Vagina (tissue), 2 donors: ENCODE data around the gene MSANTD4. TPM values are rescaled to one million over a fixed set of nuclear protein-coding genes. Genes with fewer than 3 reads are reported as not detected.

Experiments used
- DNase-seq, 2 donors: peaks; one replicate each; pipeline ENCODE4 v3.0.0-alpha.2; 2017; ENCODE audit errors: extremely low spot score in 2 of 2
- H3K27ac ChIP-seq: fragments of 200-600 bp; sonication (generic); one replicate; pipeline ENCODE4 v1.5.1; 2019
- H3K27me3 ChIP-seq: fragments of 200-600 bp; sonication (generic); one replicate; pipeline ENCODE4 v1.5.1; 2019
- H3K36me3 ChIP-seq, 2 donors: fragments of 200-600 bp; sonication (generic); one replicate each; pipeline ENCODE4 v1.5.1; 2017 to 2019
- H3K4me1 ChIP-seq: fragments of 200-600 bp; sonication (generic); one replicate; pipeline ENCODE4 v1.5.1; 2019
- H3K4me3 ChIP-seq, 2 donors: fragments of 200-600 bp; sonication (generic); 1 replicate in 1 of 2; 2 replicates in 1 of 2; pipeline ENCODE4 v1.5.1; 2016 to 2019
- H3K9me3 ChIP-seq: fragments of 200-600 bp; sonication (generic); one replicate; pipeline ENCODE4 v1.5.1; 2019
- CTCF ChIP-seq, 3 experiments: fragments of 450-650 bp in 2 of 3; fragments of 200-600 bp in 1 of 3; sonication (generic) in 1 of 3; IDR thresholded peaks; one replicate each; pipeline ENCODE4 v1.5.1; 2017 to 2019; ENCODE audit warnings: antibody characterized with exemption in 3 of 3, mild to moderate bottlenecking in 2 of 3, moderate library complexity in 2 of 3
- POLR2A ChIP-seq, 2 donors: fragments of 450-650 bp; IDR thresholded peaks; one replicate each; pipeline ENCODE4 v1.6.1; 2017; ENCODE audit warnings: antibody characterized with exemption in 2 of 2, mild to moderate bottlenecking in 2 of 2, moderate library complexity in 2 of 2
- POLR2AphosphoS5 ChIP-seq, 2 donors: sonication (generic); formaldehyde crosslinking; IDR thresholded peaks; one replicate each; pipeline ENCODE4 v1.9.0; 2017; ENCODE audit warnings: antibody characterized with exemption in 2 of 2, mild to moderate bottlenecking in 2 of 2, low read depth in 1 of 2; ENCODE audit not compliant: insufficient read depth in 1 of 2
- intact Hi-C: fragments of 100-400 bp; cut with DNase I; formaldehyde crosslinking; loops from one replicate; pipeline ENCODE4 v1.15.1; 2023
- small RNA-seq: library from RNA; depleted of rRNA; stranded (forward); fragments of <200 nt; gene quantifications from one replicate; pipeline ENCODE3, GENCODE V24; 2016
- total RNA-seq: library from RNA; depleted of rRNA; stranded (reverse); fragments of >200 nt; gene quantifications from one replicate; pipeline ENCODE4 v1.2.3, GENCODE V29; 2016

MSANTD4 gene
- total RNA-seq, 1 donor from 2014 or later = 29.5 TPM

GRCh38 chr11:105975128-105975527 lies 46.9 kb downstream of the MSANTD4 start:
- Histone ChIP-seq H3K4me1 (no peaks in the 10 kb centered on the region), H3K4me3 (no peak overlapping the region), H3K27ac (no peak overlapping the region), H3K27me3 (no peaks in the 10 kb centered on the region), H3K36me3 (no peaks in the 10 kb centered on the region), H3K9me3 (no peaks in the 10 kb centered on the region)
- no peak for DNase-seq
- intact Hi-C loops = no loop called here
- TF ChIP-seq POLR2A (IDR thresholded peaks at IDR 0.05) (no peak), POLR2AphosphoS5 (IDR thresholded peaks at IDR 0.05; ENCODE audit: insufficient read depth in 1 of 2, low read depth in 1 of 2) (no peak), CTCF (IDR thresholded peaks at IDR 0.05) (no peak)

GRCh38 chr11:105969756-105970155 lies 52.3 kb downstream of the MSANTD4 start:
- no peak overlapping the region for H3K27ac ChIP-seq
- intact Hi-C loops = no loop called here
- H3K4me3 ChIP-seq = no peak overlapping the region
- H3K9me3 ChIP-seq = no peaks in the 10 kb centered on the region
- no peaks in the 10 kb centered on the region for H3K27me3 ChIP-seq
- TF ChIP-seq POLR2A (IDR thresholded peaks at IDR 0.05) (no peak), CTCF (IDR thresholded peaks at IDR 0.05) (no peak), POLR2AphosphoS5 (IDR thresholded peaks at IDR 0.05; ENCODE audit: insufficient read depth in 1 of 2, low read depth in 1 of 2) (no peak)
- H3K36me3 ChIP-seq = no peaks in the 10 kb centered on the region
- DNase-seq = no peak
- no peaks in the 10 kb centered on the region for H3K4me1 ChIP-seq

GRCh38 chr11:105968021-105968697 lies 53.9 kb downstream of the MSANTD4 start:
- no peak for DNase-seq

GRCh38 chr11:105960252-105961245 lies 61.5 kb downstream of the MSANTD4 start:
- intact Hi-C loops = no loop called here

More at GRCh38 chr11:105968021-105968697, 53.9 kb downstream of the MSANTD4 start:
- no peaks in the 10 kb centered on the region for H3K27me3 ChIP-seq
- TF ChIP-seq CTCF (IDR thresholded peaks at IDR 0.05) (no peak), POLR2AphosphoS5 (IDR thresholded peaks at IDR 0.05; ENCODE audit: insufficient read depth in 1 of 2, low read depth in 1 of 2) (no peak), POLR2A (IDR thresholded peaks at IDR 0.05) (no peak)
- no peaks in the 10 kb centered on the region for H3K4me1 ChIP-seq
- H3K9me3 ChIP-seq = no peaks in the 10 kb centered on the region
- intact Hi-C loops = no loop called here
- H3K36me3 ChIP-seq = no peaks in the 10 kb centered on the region
- no peak overlapping the region for H3K4me3 ChIP-seq
- no peak overlapping the region for H3K27ac ChIP-seq

More at GRCh38 chr11:105960252-105961245, 61.5 kb downstream of the MSANTD4 start:
- Histone ChIP-seq H3K27me3 (no peaks in the 10 kb centered on the region), H3K4me1 (no peaks in the 10 kb centered on the region), H3K27ac (no peak overlapping the region), H3K9me3 (no peaks in the 10 kb centered on the region), H3K4me3 (no peak overlapping the region), H3K36me3 (no peaks in the 10 kb centered on the region)
- TF ChIP-seq POLR2AphosphoS5 (IDR thresholded peaks at IDR 0.05; ENCODE audit: insufficient read depth in 1 of 2, low read depth in 1 of 2) = no peak
- no peak for TF ChIP-seq POLR2A (IDR thresholded peaks at IDR 0.05)
- DNase-seq = no peak

Small RNA genes lying within 50 kb of the gene (small RNA-seq; reads per million reads assigned to genes)
- gene RNU6-277P = not detected

Other genes starting within 250 kb of the MSANTD4 start
- 3.2 TPM for gene KBTBD3, start 55.1 kb upstream of the MSANTD4 start, total RNA-seq
- 36.8 TPM for gene AASDHPPT, start 55.4 kb upstream of the MSANTD4 start, total RNA-seq